CD4-positive, alpha-beta memory T cell (primary cell): ENCODE data around the gene NR3C1. TPM values are rescaled to one million over a fixed set of nuclear protein-coding genes. Genes with fewer than 3 reads are reported as not detected.

Source experiments
- CTCF ChIA-PET: fragments of 350-600 bp; sonication (Branson Sonifier 250); formaldehyde crosslinking; loops from one replicate; lab custom pipeline; 2021; ENCODE audit warnings: inconsistent platforms; ENCODE audit not compliant: partially characterized antibody; lab: Charles Lee
- POLR2A ChIA-PET: fragments of 350-600 bp; sonication (Branson Sonifier 250); formaldehyde crosslinking; loops from one replicate; lab custom pipeline; 2021; ENCODE audit not compliant: partially characterized antibody; lab: Charles Lee
- DNase-seq, 5 donors: peaks; one replicate each; pipeline versions ENCODE4 v3.0.0 to v3.0.0-alpha.2; 2020 to 2022; ENCODE audit warnings: mixed read lengths in 1 of 5
- H3K27ac ChIP-seq: one replicate; pipeline ENCODE4 v1.7.0; 2013; ENCODE audit warnings: low read depth, low read length
- H3K27me3 ChIP-seq: 2 replicates; pipeline ENCODE4 v1.7.0; 2013; ENCODE audit warnings: mild to moderate bottlenecking, low read length, moderate library complexity; ENCODE audit not compliant: insufficient read depth
- H3K36me3 ChIP-seq: 2 replicates; pipeline ENCODE4 v1.7.0; 2013; ENCODE audit warnings: mild to moderate bottlenecking, low read length, moderate library complexity; ENCODE audit not compliant: insufficient read depth
- H3K4me1 ChIP-seq: 2 replicates; pipeline ENCODE4 v1.7.0; 2013; ENCODE audit warnings: mild to moderate bottlenecking, low read length, moderate library complexity; ENCODE audit not compliant: insufficient read depth
- H3K4me3 ChIP-seq, 2 donors: one replicate each; pipeline ENCODE4 v1.7.0; 2013; ENCODE audit warnings: low read length in 2 of 2, mild to moderate bottlenecking in 1 of 2
- H3K9me3 ChIP-seq, 2 donors: one replicate each; pipeline ENCODE4 v1.7.0; 2013; ENCODE audit warnings: low read length in 2 of 2, control low read depth in 1 of 2; ENCODE audit not compliant: control insufficient read depth in 1 of 2
- H3K27ac Mint-ChIP-seq, 7 donors: one replicate each; pipeline ENCODE4 v1.8.0; 2020 to 2021; ENCODE audit warnings: mixed read lengths in 7 of 7, mild to moderate bottlenecking in 6 of 7, inconsistent platforms in 3 of 7, moderate library complexity in 3 of 7
- H3K27me3 Mint-ChIP-seq, 2 donors: one replicate each; pipeline ENCODE4 v1.8.0; 2020 to 2021; ENCODE audit warnings: mixed read lengths in 2 of 2
- H3K36me3 Mint-ChIP-seq, 2 donors: one replicate each; pipeline ENCODE4 v1.8.0; 2020 to 2021; ENCODE audit warnings: mixed read lengths in 2 of 2, inconsistent platforms in 1 of 2, mild to moderate bottlenecking in 1 of 2
- H3K4me1 Mint-ChIP-seq, 4 donors: one replicate each; pipeline ENCODE4 v1.8.0; 2020 to 2021; ENCODE audit warnings: mixed read lengths in 4 of 4, mild to moderate bottlenecking in 1 of 4
- H3K4me3 Mint-ChIP-seq, 8 donors: one replicate each; pipeline ENCODE4 v1.8.0; 2020 to 2021; ENCODE audit warnings: mixed read lengths in 8 of 8, mild to moderate bottlenecking in 7 of 8, moderate library complexity in 6 of 8, inconsistent platforms in 3 of 8
- H3K9me3 Mint-ChIP-seq, 8 donors: one replicate each; pipeline ENCODE4 v1.8.0; 2020 to 2021; ENCODE audit warnings: mixed read lengths in 8 of 8, mild to moderate bottlenecking in 5 of 8, inconsistent platforms in 3 of 8, moderate library complexity in 1 of 8
- intact Hi-C: fragments of 100-400 bp; cut with micrococcal nuclease; formaldehyde crosslinking; loops from one replicate; pipeline ENCODE4 v1.15.1; 2023
- polyA plus RNA-seq, 2 donors: library from polyadenylated mRNA; unstranded; fragments of 300-500 nt; fragmentation: Illumina TruSeq; gene quantifications; one replicate each; pipeline ENCODE4 v1.2.3, GENCODE V29; 2021
- total RNA-seq, 2 experiments: library from RNA; stranded (reverse); gene quantifications; one replicate each; pipeline ENCODE4 v1.2.3, GENCODE V29; 2021

NR3C1 gene
- total and polyA plus RNA-seq, 4 experiments from 2014 or later: 92.0 to 164 (median 143) TPM

- Mint-ChIP-seq H3K9me3 (peaks cover 0 to 4% (median 0%) of the 10 kb centered on the region in 8 donors), H3K4me1 (no peaks in the 10 kb centered on the region), H3K27ac (no peak overlapping the region), H3K27me3 (peaks cover 0 to 2% of the 10 kb centered on the region in 2 donors), H3K36me3 (no peaks in the 10 kb centered on the region), H3K4me3 (no peak overlapping the region)
- intact Hi-C loops: no loop called here
- CTCF ChIA-PET: no interaction called here
- H3K27me3 ChIP-seq: no peaks in the 10 kb centered on the region
- no peaks in the 10 kb centered on the region for H3K9me3 ChIP-seq
- no peaks in the 10 kb centered on the region for H3K36me3 ChIP-seq
- POLR2A ChIA-PET: no interaction called here
- DNase-seq: no peak
- no peaks in the 10 kb centered on the region for H3K4me1 ChIP-seq
- no peak overlapping the region for H3K27ac ChIP-seq
- H3K4me3 ChIP-seq: no peak overlapping the region
Observed at GRCh38 chr5:143243103-143243502, 160.4 kb downstream of the NR3C1 start.

DNA sequence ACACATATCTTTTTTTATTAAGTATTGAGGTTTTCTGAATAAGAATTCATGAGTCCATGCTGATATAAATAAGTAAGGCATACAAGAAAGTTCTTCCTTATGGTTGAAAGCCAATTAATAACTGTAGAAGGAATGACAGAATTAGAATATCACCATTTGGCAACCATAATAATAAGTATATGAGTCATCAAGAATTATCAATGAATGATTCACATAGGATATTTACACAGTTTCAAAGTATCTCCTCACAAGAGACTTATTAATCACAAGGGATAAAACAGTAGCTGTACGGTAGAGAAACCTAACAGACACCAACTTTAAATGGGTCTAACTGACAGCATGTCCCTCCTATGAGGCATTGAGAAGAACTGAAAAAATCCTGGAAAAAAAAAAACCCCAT lies 161.6 kb downstream of the NR3C1 start:
- POLR2A ChIA-PET: no interaction called here
- Mint-ChIP-seq H3K4me3 (no peak overlapping the region), H3K36me3 (no peaks in the 10 kb centered on the region), H3K27ac (no peak overlapping the region), H3K9me3 (peaks cover 0 to 2% (median 0%) of the 10 kb centered on the region in 8 donors), H3K27me3 (no peaks in the 10 kb centered on the region), H3K4me1 (no peaks in the 10 kb centered on the region)
- H3K27ac ChIP-seq: no peak overlapping the region
- no peak overlapping the region for H3K4me3 ChIP-seq
- no peaks in the 10 kb centered on the region for H3K9me3 ChIP-seq
- intact Hi-C loops: no loop called here
- H3K27me3 ChIP-seq: no peaks in the 10 kb centered on the region
- CTCF ChIA-PET: no interaction called here
- no peaks in the 10 kb centered on the region for H3K36me3 ChIP-seq
- no peaks in the 10 kb centered on the region for H3K4me1 ChIP-seq
- no peak for DNase-seq

- POLR2A ChIA-PET: no interaction called here
- CTCF ChIA-PET: interaction anchor here (0.5 kb wide), 1 partner anchor 223 kb away, joined by 3 read pairs; no protein-coding TSS in a partner anchor
- Histone ChIP-seq H3K36me3 (no peaks in the 10 kb centered on the region), H3K27me3 (no peaks in the 10 kb centered on the region), H3K4me3 (no peak overlapping the region), H3K27ac (no peak overlapping the region), H3K4me1 (no peaks in the 10 kb centered on the region), H3K9me3 (no peaks in the 10 kb centered on the region)
- intact Hi-C loops: no loop called here
- H3K4me3 Mint-ChIP-seq: no peak overlapping the region
- H3K36me3 Mint-ChIP-seq: no peaks in the 10 kb centered on the region
- H3K4me1 Mint-ChIP-seq: no peaks in the 10 kb centered on the region
- H3K27ac Mint-ChIP-seq: no peak overlapping the region
- no peak for DNase-seq
- no peaks in the 10 kb centered on the region for H3K9me3 Mint-ChIP-seq
- no peaks in the 10 kb centered on the region for H3K27me3 Mint-ChIP-seq
Observed at GRCh38 chr5:143239882-143240518, 163.5 kb downstream of the NR3C1 start.

GRCh38 chr5:143238620-143239019 lies 164.9 kb downstream of the NR3C1 start:
- H3K4me3 Mint-ChIP-seq: no peak overlapping the region
- H3K27ac Mint-ChIP-seq: no peak overlapping the region
- H3K27ac ChIP-seq: no peak overlapping the region
- H3K27me3 ChIP-seq: no peaks in the 10 kb centered on the region
- H3K4me3 ChIP-seq: no peak overlapping the region
- H3K36me3 Mint-ChIP-seq: no peaks in the 10 kb centered on the region
- H3K9me3 Mint-ChIP-seq: no peaks in the 10 kb centered on the region
- no peaks in the 10 kb centered on the region for H3K4me1 Mint-ChIP-seq
- no peaks in the 10 kb centered on the region for H3K27me3 Mint-ChIP-seq
- no peaks in the 10 kb centered on the region for H3K4me1 ChIP-seq
- POLR2A ChIA-PET: no interaction called here
- CTCF ChIA-PET: interaction anchor here (1.2 kb wide), 1 partner anchor 10 kb away, joined by 3 read pairs; no protein-coding TSS in a partner anchor
- intact Hi-C loops: no loop called here
- DNase-seq: no peak
- H3K9me3 ChIP-seq: no peaks in the 10 kb centered on the region
- H3K36me3 ChIP-seq: no peaks in the 10 kb centered on the region

DNA sequence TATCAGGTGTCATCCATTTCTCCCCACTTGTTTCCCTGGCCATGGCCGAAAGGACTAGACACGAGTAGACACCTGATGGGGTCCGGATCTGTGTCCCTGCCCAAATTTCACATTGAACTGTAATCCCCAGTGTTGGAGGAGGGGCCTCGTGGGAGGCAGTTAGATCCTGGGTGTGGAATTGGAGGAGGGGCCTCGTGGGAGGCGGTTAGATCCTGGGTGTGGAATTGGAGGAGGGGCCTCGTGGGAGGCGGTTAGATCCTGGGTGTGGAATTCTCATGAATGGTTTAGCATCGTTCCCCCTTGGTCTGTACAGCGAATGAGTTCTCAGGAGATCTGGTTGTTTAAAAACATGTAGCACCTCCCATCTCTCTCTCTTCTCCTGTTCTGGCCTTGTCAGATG lies 165.8 kb downstream of the NR3C1 start:
- Mint-ChIP-seq H3K9me3 (no peaks in the 10 kb centered on the region), H3K4me3 (no peak overlapping the region), H3K27me3 (no peaks in the 10 kb centered on the region), H3K4me1 (no peaks in the 10 kb centered on the region), H3K27ac (peak overlapping the region in 1 of 7 donors; percentile 42), H3K36me3 (no peaks in the 10 kb centered on the region)
- CTCF ChIA-PET: interaction anchor here (1.2 kb wide), 1 partner anchor 9 kb away, joined by 3 read pairs; no protein-coding TSS in a partner anchor
- no peak for DNase-seq
- H3K4me1 ChIP-seq: no peaks in the 10 kb centered on the region
- POLR2A ChIA-PET: no interaction called here
- no peak overlapping the region for H3K4me3 ChIP-seq
- no peaks in the 10 kb centered on the region for H3K9me3 ChIP-seq
- intact Hi-C loops: no loop called here
- H3K27me3 ChIP-seq: no peaks in the 10 kb centered on the region
- H3K36me3 ChIP-seq: no peaks in the 10 kb centered on the region
- H3K27ac ChIP-seq: no peak overlapping the region

DNA sequence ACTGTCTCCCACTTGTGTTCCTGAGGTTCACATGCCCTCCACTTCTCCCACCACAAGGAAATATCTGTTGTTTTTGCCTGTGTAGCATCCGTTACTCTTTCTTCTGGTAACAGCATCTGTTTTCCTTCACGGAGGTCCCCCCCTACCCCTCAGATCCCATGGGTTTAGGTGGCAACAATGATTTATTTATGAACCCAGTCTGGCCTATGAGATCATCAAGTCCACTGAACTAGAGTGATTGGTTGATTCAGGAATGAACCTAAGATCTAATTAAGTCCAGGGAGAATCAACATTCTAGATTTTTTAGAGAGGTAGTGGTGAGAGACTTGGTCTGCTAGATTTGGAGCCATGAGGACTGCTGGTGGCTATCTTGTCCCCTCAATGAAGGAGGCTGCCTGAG lies 166.8 kb downstream of the NR3C1 start:
- intact Hi-C loops: no loop called here
- POLR2A ChIA-PET: no interaction called here
- no peak overlapping the region for H3K27ac ChIP-seq
- H3K4me1 ChIP-seq: no peaks in the 10 kb centered on the region
- Mint-ChIP-seq H3K9me3 (no peaks in the 10 kb centered on the region), H3K4me3 (no peak overlapping the region), H3K27ac (no peak overlapping the region), H3K4me1 (peaks cover 0 to 3% (median 0%) of the 10 kb centered on the region in 4 donors), H3K36me3 (no peaks in the 10 kb centered on the region), H3K27me3 (no peaks in the 10 kb centered on the region)
- H3K27me3 ChIP-seq: no peaks in the 10 kb centered on the region
- H3K9me3 ChIP-seq: no peaks in the 10 kb centered on the region
- CTCF ChIA-PET: no interaction called here
- H3K36me3 ChIP-seq: no peaks in the 10 kb centered on the region
- H3K4me3 ChIP-seq: no peak overlapping the region
- no peak for DNase-seq

DNA sequence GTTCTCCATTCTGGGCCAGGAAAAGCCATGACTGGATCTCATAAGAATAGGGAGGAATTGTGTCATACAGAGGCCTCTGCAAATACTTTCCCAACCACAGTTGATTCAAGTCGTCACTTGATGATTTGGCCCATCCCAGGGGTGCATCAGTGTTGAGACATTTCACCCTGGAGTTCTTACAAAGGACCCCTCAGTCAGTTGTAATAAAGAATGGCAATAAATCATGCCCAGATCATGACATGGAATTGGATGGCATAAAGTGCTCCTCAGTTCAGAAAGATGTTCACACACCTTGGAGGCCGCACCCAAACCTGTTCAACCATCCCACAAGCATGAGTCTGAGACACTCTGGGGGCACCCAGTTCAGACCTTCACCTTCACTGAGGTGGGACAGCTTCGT lies 168.1 kb downstream of the NR3C1 start:
- H3K9me3 ChIP-seq: no peaks in the 10 kb centered on the region
- Mint-ChIP-seq H3K27me3 (no peaks in the 10 kb centered on the region), H3K9me3 (no peaks in the 10 kb centered on the region), H3K27ac (no peak overlapping the region), H3K36me3 (no peaks in the 10 kb centered on the region), H3K4me1 (peaks cover 2 to 11% (median 9%) of the 10 kb centered on the region in 4 donors), H3K4me3 (no peak overlapping the region)
- H3K4me3 ChIP-seq: no peak overlapping the region
- intact Hi-C loops: no loop called here
- H3K27me3 ChIP-seq: no peaks in the 10 kb centered on the region
- ChIA-PET POLR2A (no interaction called here), CTCF (interaction anchor here (0.6 kb wide), 1 partner anchor 1602 kb away, joined by 3 read pairs; no protein-coding TSS in a partner anchor)
- no peak overlapping the region for H3K27ac ChIP-seq
- peaks cover 6% of the 10 kb centered on the region for H3K4me1 ChIP-seq
- no peaks in the 10 kb centered on the region for H3K36me3 ChIP-seq
- no peak for DNase-seq
